ENCODE data around the gene OR56A1. TPM values are rescaled to one million over a fixed set of nuclear protein-coding genes. Genes with fewer than 3 reads are reported as not detected.

The OR56A1 gene
- total RNA-seq, 6 experiments from 2014 or later, result not detected

DNA sequence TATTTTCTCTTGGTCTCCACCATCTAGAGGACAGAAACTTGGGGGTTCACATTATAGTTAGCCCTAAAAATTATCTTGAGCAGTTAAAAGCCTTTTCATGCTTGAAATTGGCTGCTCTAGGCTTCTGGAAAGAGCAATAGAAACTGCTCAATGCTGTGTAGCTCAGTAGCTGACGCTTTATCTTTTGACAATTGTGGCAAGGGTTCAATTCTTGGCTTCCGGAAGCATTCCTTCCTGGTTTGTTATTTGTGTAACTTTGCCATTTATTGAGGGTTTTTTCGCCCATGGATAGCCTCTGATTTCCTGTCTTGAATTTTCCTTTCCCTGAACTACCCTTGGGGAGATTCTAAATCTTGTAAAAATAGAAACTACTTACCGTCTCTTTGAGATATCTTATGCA, 10.3 kb upstream of the OR56A1 start:
- no peak for DNase-seq
- Mint-ChIP-seq H3K27me3 (ENCODE audit: insufficient read depth) (no peaks in the 10 kb centered on the region), H3K9me3 (peaks cover 33% of the 10 kb centered on the region), H3K36me3 (ENCODE audit: low read depth) (no peaks in the 10 kb centered on the region), H3K4me1 (ENCODE audit: low read depth) (no peaks in the 10 kb centered on the region), H3K27ac (no peak overlapping the region), H3K4me3 (no peak overlapping the region)
- TF ChIP-seq, protein P1, sequence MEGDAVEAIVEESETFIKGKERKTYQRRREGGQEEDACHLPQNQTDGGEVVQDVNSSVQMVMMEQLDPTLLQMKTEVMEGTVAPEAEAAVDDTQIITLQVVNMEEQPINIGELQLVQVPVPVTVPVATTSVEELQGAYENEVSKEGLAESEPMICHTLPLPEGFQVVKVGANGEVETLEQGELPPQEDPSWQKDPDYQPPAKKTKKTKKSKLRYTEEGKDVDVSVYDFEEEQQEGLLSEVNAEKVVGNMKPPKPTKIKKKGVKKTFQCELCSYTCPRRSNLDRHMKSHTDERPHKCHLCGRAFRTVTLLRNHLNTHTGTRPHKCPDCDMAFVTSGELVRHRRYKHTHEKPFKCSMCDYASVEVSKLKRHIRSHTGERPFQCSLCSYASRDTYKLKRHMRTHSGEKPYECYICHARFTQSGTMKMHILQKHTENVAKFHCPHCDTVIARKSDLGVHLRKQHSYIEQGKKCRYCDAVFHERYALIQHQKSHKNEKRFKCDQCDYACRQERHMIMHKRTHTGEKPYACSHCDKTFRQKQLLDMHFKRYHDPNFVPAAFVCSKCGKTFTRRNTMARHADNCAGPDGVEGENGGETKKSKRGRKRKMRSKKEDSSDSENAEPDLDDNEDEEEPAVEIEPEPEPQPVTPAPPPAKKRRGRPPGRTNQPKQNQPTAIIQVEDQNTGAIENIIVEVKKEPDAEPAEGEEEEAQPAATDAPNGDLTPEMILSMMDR (IDR thresholded peaks at IDR 0.05), result no peak

DNA sequence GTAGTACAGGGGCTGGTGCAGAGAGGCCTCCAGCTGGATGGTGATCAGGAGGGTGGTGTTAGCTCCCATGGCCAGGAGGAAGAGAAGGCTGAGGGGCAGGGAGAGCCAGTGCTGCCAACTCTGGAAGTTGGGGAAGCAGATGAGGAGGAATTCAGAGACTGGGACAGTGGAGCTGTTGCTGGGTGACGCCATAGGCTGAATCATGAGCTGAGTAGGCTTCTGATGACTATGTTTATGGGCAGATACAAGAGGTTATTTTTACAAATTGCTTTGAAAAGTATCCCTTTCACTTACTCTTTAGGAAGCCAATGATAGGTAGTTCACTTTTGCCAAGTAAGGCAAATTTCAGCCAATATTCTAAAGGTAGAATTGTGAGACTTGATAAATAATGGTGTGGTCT, 3.1 kb downstream of the OR56A1 start:
- DNase-seq, result no peak
- Mint-ChIP-seq H3K27ac (no peak overlapping the region), H3K4me1 (ENCODE audit: low read depth) (no peaks in the 10 kb centered on the region), H3K4me3 (no peak overlapping the region), H3K36me3 (ENCODE audit: low read depth) (no peaks in the 10 kb centered on the region), H3K27me3 (ENCODE audit: insufficient read depth) (no peaks in the 10 kb centered on the region), H3K9me3 (peaks cover 6% of the 10 kb centered on the region; the same call in 1 of the 2 replicates)
- TF ChIP-seq, protein P1 (IDR thresholded peaks at IDR 0.05), result no peak

DNA sequence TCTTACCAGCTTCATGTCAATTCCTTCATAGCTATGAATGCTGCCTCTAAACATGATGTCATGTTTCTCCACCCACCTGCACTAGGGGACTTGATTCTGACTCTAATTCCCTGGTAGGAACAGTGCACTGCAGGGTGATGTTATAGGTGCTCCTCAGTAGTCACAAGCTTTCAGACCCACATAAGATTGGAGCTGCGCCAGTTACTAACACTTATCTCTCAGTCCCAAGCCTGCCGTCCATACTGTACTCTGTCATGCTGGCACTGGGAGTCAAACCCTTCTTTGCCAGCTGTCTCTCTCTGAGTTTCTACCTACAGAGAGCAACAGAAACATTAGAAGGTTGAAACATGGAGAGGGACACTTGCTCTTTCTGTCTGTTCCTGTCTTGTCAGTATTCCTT, 5.5 kb downstream of the OR56A1 start:
- Mint-ChIP-seq H3K27ac (no peak overlapping the region), H3K36me3 (ENCODE audit: low read depth) (no peaks in the 10 kb centered on the region), H3K27me3 (ENCODE audit: insufficient read depth) (no peaks in the 10 kb centered on the region), H3K9me3 (peaks cover 6% of the 10 kb centered on the region; the same call in 1 of the 2 replicates), H3K4me3 (no peak overlapping the region), H3K4me1 (ENCODE audit: low read depth) (no peaks in the 10 kb centered on the region)
- DNase-seq, result no peak
- TF ChIP-seq, protein P1 (IDR thresholded peaks at IDR 0.05), result no peak

DNA sequence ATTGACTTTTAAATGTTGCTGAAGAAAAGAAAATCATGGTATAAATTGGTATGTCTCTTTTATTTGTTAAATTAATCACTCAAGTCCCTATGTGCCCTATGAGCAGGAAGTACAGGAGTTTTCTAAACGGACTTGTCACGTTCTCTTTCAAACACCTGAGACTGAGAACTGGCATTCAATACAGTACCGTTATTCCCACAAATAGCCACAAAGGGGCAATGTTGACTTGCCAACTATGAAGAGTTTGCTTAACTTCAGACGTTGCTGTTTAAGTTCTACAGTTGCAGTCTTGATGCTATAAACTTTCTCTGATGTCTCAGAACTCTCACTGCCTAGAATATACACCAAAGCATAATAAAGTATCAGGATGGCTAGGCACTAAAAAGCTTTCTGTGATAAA, 7.6 kb downstream of the OR56A1 start:
- Mint-ChIP-seq H3K36me3 (ENCODE audit: low read depth) (no peaks in the 10 kb centered on the region), H3K27me3 (ENCODE audit: insufficient read depth) (no peaks in the 10 kb centered on the region), H3K9me3 (peaks cover 6% of the 10 kb centered on the region; the same call in 1 of the 2 replicates)

DNA sequence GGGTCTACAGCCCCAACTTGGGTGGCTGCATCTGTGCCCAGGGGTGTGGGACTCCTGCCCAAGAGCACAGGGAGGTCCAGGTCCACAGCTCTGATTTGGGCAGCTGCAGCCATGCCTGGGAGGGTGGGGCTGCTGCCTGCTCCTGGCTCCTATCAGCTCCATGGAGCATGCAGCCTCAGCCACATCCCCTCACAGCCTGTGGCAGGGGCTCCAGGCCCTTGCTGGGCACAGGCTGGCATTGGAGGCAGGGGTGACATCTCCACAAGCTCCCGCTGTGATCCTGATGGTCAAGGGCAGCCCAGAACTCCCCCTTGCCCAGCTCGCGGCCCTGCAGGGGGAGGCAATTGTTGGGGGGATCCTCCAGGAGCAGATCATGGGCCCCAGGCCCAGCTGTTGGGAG, 17.5 kb downstream of the OR56A1 start:
- no peak overlapping the region for H3K4me3 Mint-ChIP-seq
- no peaks in the 10 kb centered on the region for H3K4me1 Mint-ChIP-seq (ENCODE audit: low read depth)
- H3K36me3 Mint-ChIP-seq (ENCODE audit: low read depth), result no peaks in the 10 kb centered on the region; the same call in 1 of the 2 replicates
- TF ChIP-seq, protein P1 (IDR thresholded peaks at IDR 0.05), result no peak
- H3K27ac Mint-ChIP-seq, result no peak overlapping the region
- H3K27me3 Mint-ChIP-seq (ENCODE audit: insufficient read depth), result peaks cover 2% of the 10 kb centered on the region; the same call in 1 of the 2 replicates
- peaks cover 33% of the 10 kb centered on the region for H3K9me3 Mint-ChIP-seq
- DNase-seq, result no peak

More for the DNA sequence above, 7.6 kb downstream of the OR56A1 start:
- no peaks in the 10 kb centered on the region for H3K4me1 Mint-ChIP-seq (ENCODE audit: low read depth)
- no peak overlapping the region for H3K27ac Mint-ChIP-seq
- H3K4me3 Mint-ChIP-seq, result no peak overlapping the region
- DNase-seq, result peak; percentile 36
- TF ChIP-seq, protein P1 (IDR thresholded peaks at IDR 0.05), result peak; percentile 69
